Transverse colon (tissue), 4 donors: ENCODE data around the gene LLPH. TPM values are rescaled to one million over a fixed set of nuclear protein-coding genes. Genes with fewer than 3 reads are reported as not detected.
A peak's percentile ranks its signal among the peaks of the same experiment; 100 is the strongest.

Experiments used
- DNase-seq: peaks from one replicate; pipeline ENCODE4 v3.0.0-alpha.2; 2019
- H3K27ac ChIP-seq, 4 donors: fragments of 200-600 bp; sonication (generic); 2 replicates each; pipeline ENCODE4 v1.5.1; 2016 to 2018; ENCODE audit warnings: inconsistent platforms in 4 of 4
- H3K27me3 ChIP-seq: fragments of 200-600 bp; sonication (generic); 2 replicates; pipeline ENCODE4 v1.5.1; 2017; ENCODE audit warnings: inconsistent platforms
- H3K36me3 ChIP-seq, 4 donors: fragments of 200-600 bp; sonication (generic); 2 replicates each; pipeline ENCODE4 v1.5.1; 2017 to 2019; ENCODE audit warnings: inconsistent platforms in 4 of 4
- H3K4me1 ChIP-seq, 4 donors: fragments of 200-600 bp; sonication (generic); 2 replicates each; pipeline ENCODE4 v1.5.1; 2017 to 2020; ENCODE audit warnings: inconsistent platforms in 4 of 4
- H3K4me3 ChIP-seq, 4 donors: fragments of 200-600 bp; sonication (generic); 1 replicate in 1 of 4; 2 replicates in 3 of 4; pipeline versions ENCODE4 v1.5.1 to v1.6.1; 2017 to 2019; ENCODE audit warnings: inconsistent platforms in 4 of 4
- H3K9me3 ChIP-seq, 2 donors: fragments of 200-600 bp; sonication (generic); 2 replicates each; pipeline ENCODE4 v1.5.1; 2017 to 2019; ENCODE audit warnings: inconsistent platforms in 2 of 2
- EP300 ChIP-seq: sonication (generic); formaldehyde crosslinking; IDR thresholded peaks from one replicate; pipeline ENCODE4 v1.6.1; 2017; ENCODE audit warnings: antibody characterized with exemption, low read depth
- POLR2A ChIP-seq: fragments of 450-650 bp; IDR thresholded peaks from one replicate; pipeline ENCODE4 v1.6.1; 2016; ENCODE audit warnings: antibody characterized with exemption, mild to moderate bottlenecking, moderate library complexity
- POLR2AphosphoS5 ChIP-seq, 3 donors: sonication (generic); formaldehyde crosslinking; IDR thresholded peaks; one replicate each; pipeline ENCODE4 v1.6.1; 2016; ENCODE audit warnings: antibody characterized with exemption in 3 of 3
- WGBS, 2 donors: methylation state at CpG; one replicate each; pipeline ENCODE4 v1.1.5; 2018; ENCODE audit warnings: low coverage in 1 of 2; 5-methylcytosine and 5-hydroxymethylcytosine counted together
- in situ Hi-C, 4 donors: fragments of 200-750 bp; cut with MboI; loops; one replicate each; pipeline versions ENCODE4 v1.15.0 to v1.15.1; 2017; ENCODE audit warnings: low sequenced_read_pairs in 3 of 4, low pct_ligation_motif_present in 1 of 4, low pct_unique_long_range_greater_than_20kb in 1 of 4
- intact Hi-C: fragments of 100-400 bp; cut with DNase I; formaldehyde crosslinking; loops from one replicate; pipeline ENCODE4 v1.15.1; 2023; ENCODE audit warnings: low total_unique reads
- total RNA-seq, 4 donors: library from RNA; depleted of rRNA; stranded (reverse); fragments of >200 nt; gene quantifications; one replicate each; pipeline ENCODE4 v1.1.0, GENCODE V29; 2016
- TF ChIP-seq, protein P1 (sequence below), 5 experiments: fragments of 200-600 bp in 3 of 5; fragments of 450-650 bp in 2 of 5; sonication (generic) in 3 of 5; IDR thresholded peaks; 1 replicate in 2 of 5; 2 replicates in 3 of 5; pipeline ENCODE4 v1.5.1; 2016 to 2017; ENCODE audit warnings: antibody characterized with exemption in 5 of 5, inconsistent platforms in 3 of 5, mild to moderate bottlenecking in 2 of 5, moderate library complexity in 1 of 5

Gene LLPH
- total RNA-seq, 4 donors from 2014 or later = 3.5 to 4.9 (median 3.9) TPM

DNA sequence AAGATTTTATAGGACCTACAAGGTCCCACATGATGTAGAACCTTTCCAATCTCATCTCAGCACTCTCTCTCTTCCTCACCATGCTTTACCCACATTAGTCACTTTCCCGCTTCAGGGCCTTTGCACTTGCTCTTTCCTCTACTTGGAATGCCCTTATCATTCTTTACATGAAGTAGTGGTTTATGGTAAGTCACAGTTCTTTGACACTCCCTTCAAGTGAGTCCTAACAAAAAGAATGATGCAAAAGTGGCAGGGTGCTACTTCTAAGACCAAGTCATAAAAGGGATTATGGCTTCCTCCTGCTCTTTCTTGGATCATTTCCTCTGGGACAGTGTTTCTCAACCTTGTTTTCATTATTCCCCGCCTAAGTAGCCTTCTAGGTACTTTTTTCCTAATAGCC, 26.1 kb upstream of the LLPH start:
- no peak for TF ChIP-seq POLR2A
- peak in 2 of 3 donors; percentile 27 to 61 for TF ChIP-seq POLR2AphosphoS5 (IDR thresholded peaks at IDR 0.05)
- Histone ChIP-seq H3K27me3 (no peaks in the 10 kb centered on the region), H3K9me3 (no peaks in the 10 kb centered on the region), H3K27ac (peak overlapping the region; percentile 51 to 69 (median 60)), H3K36me3 (peaks cover 0 to 18% (median 3%) of the 10 kb centered on the region in 4 donors), H3K4me3 (no peak overlapping the region), H3K4me1 (peaks cover 6 to 32% (median 10%) of the 10 kb centered on the region in 4 donors)
- 44 to 76% methylated on average over 2 of the region's 2 CpGs for WGBS, 2 donors
- intact Hi-C loops (no loop called here), in situ Hi-C loops (no loop called here)
- peak; percentile 41 for DNase-seq

DNA sequence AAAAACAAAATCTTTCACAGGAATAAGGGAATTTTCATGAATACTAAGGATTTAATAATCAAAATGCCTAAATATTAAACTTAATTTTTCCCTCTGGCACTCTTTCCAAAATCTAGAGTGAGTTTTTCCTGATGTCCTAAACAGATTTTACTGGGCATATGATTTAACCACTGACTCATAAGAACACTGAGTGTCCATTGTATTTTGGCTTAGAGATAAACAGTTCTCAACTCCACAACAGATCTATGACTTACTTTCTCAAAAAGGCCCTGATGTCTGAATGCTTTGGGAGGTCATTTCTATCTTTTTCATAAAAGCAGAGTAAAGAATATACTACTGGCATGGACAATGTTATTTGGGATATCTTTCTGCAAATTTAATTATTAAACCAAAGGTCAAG, 24.2 kb upstream of the LLPH start:
- in situ Hi-C loops (no loop called here), intact Hi-C loops (no loop called here)
- TF ChIP-seq, protein P1, sequence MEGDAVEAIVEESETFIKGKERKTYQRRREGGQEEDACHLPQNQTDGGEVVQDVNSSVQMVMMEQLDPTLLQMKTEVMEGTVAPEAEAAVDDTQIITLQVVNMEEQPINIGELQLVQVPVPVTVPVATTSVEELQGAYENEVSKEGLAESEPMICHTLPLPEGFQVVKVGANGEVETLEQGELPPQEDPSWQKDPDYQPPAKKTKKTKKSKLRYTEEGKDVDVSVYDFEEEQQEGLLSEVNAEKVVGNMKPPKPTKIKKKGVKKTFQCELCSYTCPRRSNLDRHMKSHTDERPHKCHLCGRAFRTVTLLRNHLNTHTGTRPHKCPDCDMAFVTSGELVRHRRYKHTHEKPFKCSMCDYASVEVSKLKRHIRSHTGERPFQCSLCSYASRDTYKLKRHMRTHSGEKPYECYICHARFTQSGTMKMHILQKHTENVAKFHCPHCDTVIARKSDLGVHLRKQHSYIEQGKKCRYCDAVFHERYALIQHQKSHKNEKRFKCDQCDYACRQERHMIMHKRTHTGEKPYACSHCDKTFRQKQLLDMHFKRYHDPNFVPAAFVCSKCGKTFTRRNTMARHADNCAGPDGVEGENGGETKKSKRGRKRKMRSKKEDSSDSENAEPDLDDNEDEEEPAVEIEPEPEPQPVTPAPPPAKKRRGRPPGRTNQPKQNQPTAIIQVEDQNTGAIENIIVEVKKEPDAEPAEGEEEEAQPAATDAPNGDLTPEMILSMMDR (IDR thresholded peaks at IDR 0.05) = no peak
- Histone ChIP-seq H3K9me3 (no peaks in the 10 kb centered on the region), H3K4me1 (peaks cover 6 to 32% (median 10%) of the 10 kb centered on the region in 4 donors), H3K27ac (no peak overlapping the region), H3K4me3 (no peak overlapping the region), H3K36me3 (peaks cover 0 to 29% (median 2%) of the 10 kb centered on the region in 4 donors), H3K27me3 (no peaks in the 10 kb centered on the region)
- no peak for DNase-seq

DNA sequence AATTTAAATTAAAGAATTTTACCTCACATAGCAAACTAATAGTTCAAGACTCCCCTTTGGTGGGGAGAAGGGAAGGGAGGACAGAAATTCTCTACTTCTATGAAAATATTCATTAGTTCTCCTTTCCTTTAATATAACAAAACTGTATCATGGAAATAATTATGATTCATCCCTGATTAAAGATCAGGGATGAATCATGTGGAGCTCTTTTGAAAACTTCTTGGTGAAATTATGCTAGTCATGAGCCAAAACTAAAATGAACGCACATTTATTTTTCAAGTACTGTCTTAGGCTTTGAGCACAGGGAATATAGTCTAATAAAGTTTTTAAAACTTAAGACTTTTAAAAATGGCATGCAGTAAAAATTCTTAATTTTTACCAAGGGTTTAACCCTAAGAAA, 22.2 kb upstream of the LLPH start:
- DNase-seq = no peak
- no peak for TF ChIP-seq POLR2A
- TF ChIP-seq EP300 = no peak
- TF ChIP-seq, protein P1 (IDR thresholded peaks at IDR 0.05) = no peak
- TF ChIP-seq POLR2AphosphoS5 (IDR thresholded peaks at IDR 0.05) = no peak
- intact Hi-C loops (no loop called here), in situ Hi-C loops (no loop called here)
- Histone ChIP-seq H3K9me3 (no peaks in the 10 kb centered on the region), H3K27ac (no peak overlapping the region), H3K36me3 (peaks cover 0 to 23% (median 0%) of the 10 kb centered on the region in 4 donors), H3K27me3 (no peaks in the 10 kb centered on the region), H3K4me1 (peaks cover 6 to 31% (median 9%) of the 10 kb centered on the region in 4 donors), H3K4me3 (no peak overlapping the region)
- 80 to 89% methylated on average over 1 of the region's 1 CpG for WGBS, 2 donors

DNA sequence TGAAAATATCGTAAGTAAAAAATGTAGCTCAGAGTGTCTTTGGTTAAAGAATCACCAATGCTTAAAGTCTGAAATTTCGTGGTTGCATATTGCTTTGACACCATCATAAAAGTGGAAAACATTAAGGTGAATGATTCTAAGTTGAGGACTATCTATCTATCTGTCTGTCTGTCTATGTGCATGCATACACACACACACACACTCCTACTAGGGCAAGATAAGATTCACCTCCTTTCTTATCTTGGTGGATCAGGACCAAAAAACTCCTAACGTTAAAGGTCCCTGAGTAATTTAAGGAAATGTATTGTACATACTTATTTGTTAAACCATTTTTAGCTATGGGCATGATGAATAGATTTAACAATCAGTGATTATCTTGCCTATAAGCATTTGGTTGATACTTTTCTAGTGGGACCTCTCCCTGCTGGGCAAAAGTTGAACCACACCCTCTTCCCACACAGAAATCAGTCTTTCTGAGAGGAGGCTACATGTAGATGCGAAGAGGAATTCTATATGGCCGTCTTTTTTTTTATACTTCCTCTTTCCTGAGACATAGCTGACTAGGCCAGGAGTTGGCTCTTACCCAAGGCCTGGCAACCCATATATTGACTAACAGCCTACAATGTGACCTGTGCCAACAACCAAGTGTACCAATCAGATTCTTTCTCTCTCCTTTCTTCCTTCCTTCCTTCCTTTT, 19.3 kb upstream of the LLPH start:
- in situ Hi-C loops = loop anchor here in 2 of 4 donors (25.0 kb wide), 2 partner anchors 137 to 262 kb away; no protein-coding TSS in a partner anchor
- H3K27me3 ChIP-seq = no peaks in the 10 kb centered on the region
- DNase-seq = peak; percentile 64
- H3K36me3 ChIP-seq = peaks cover 0 to 23% (median 0%) of the 10 kb centered on the region in 4 donors
- intact Hi-C loops = no loop called here
- H3K4me1 ChIP-seq = peaks cover 0 to 11% (median 4%) of the 10 kb centered on the region in 4 donors
- peak overlapping the region; percentile 36 to 47 (median 42) for H3K27ac ChIP-seq
- H3K9me3 ChIP-seq = no peaks in the 10 kb centered on the region
- WGBS, 2 donors = 61 to 83% methylated on average over 4 to 5 of the region's 5 CpGs
- H3K4me3 ChIP-seq = no peak overlapping the region
- TF ChIP-seq, protein P1 (IDR thresholded peaks at IDR 0.05) = peak; percentile 11 to 42 (median 37)
- no peak for TF ChIP-seq POLR2AphosphoS5 (IDR thresholded peaks at IDR 0.05)
